GM18498 (cell line): ENCODE results near the gene PTTG1IP.
A peak's percentile ranks its signal among the peaks of the same experiment; 100 is the strongest.
"Not testable (repeated sequence)": the region's sequence is repeated elsewhere in the genome, so short reads cannot be mapped to it uniquely, and the experiment has no call there.

Experiments used
- ATAC-seq: cut with Tn5 transposase; IDR thresholded peaks from one replicate; pipeline ENCODE4 v1.9.1; 2021; ENCODE audit warnings: mild to moderate bottlenecking, moderate library complexity; ENCODE audit not compliant: unreplicated experiment

PTTG1IP gene, protein sequence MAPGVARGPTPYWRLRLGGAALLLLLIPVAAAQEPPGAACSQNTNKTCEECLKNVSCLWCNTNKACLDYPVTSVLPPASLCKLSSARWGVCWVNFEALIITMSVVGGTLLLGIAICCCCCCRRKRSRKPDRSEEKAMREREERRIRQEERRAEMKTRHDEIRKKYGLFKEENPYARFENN

DNA sequence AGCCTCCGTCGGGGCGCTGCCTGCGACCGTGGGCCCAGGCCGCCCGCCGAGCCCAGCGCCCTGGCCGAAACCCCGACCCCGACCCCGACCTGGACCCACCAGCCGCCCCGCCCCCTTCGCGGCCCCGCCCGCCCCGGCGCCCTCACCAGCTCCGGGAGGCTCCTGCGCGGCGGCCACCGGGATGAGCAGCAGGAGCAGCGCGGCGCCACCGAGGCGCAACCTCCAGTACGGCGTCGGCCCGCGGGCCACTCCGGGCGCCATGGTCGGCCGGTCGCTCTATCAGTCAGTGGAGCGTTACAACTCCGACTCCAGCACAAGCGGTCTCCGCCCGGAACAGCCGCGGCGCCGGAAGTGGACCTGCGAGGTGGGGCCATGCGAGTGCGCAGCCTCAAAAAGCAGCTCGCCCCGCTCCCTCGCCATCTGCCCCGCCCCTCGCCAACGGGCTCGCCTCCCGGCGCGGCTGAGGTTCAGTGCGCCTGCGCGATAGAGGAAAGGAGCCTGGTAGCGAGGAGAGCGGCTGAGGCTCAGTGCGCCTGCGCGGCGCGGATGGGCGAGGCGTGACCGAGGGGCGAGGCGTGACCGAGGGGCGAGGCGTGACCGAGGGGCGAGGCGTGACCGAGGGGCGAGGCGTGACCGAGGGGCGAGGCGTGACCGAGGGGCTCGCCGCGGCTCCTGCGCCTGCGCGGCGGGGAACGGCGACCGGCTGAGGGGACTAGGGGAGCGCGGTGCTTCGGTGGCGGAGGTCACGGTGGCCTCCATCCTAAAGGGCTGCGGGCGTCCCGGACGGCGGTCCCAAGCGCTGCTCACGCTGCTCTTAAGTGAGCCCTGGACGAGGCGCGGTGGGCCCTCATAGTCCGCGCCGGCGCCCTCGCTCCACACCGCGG lies at the start of gene PTTG1IP:
Gene PTTG1IP, minus strand, starts transcription at position 335 of the 884 bp plus-strand sequence. Its CDS starts 74 bp downstream, at position 261.
- peak; percentile 76 for ATAC-seq

DNA sequence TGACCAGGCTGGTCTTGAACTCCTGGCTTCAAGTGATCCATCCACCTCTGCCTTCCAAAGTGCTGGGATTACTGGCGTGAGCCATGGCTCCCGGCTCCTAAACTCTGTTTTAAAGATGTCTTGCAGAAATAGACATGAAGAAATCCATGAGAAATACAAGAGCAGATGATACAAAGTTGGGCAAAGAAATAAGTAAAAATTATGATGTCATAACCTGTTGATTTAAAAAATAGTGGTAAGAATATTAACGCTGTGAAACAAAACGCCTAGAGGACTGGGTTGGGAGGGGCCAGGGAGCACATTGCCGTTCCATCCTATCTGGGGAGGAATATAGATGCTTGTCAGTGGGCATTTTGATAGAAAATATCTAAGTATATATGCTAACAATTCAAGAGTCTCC lies 48.4 kb upstream of the PTTG1IP start:
- no peak for ATAC-seq

DNA sequence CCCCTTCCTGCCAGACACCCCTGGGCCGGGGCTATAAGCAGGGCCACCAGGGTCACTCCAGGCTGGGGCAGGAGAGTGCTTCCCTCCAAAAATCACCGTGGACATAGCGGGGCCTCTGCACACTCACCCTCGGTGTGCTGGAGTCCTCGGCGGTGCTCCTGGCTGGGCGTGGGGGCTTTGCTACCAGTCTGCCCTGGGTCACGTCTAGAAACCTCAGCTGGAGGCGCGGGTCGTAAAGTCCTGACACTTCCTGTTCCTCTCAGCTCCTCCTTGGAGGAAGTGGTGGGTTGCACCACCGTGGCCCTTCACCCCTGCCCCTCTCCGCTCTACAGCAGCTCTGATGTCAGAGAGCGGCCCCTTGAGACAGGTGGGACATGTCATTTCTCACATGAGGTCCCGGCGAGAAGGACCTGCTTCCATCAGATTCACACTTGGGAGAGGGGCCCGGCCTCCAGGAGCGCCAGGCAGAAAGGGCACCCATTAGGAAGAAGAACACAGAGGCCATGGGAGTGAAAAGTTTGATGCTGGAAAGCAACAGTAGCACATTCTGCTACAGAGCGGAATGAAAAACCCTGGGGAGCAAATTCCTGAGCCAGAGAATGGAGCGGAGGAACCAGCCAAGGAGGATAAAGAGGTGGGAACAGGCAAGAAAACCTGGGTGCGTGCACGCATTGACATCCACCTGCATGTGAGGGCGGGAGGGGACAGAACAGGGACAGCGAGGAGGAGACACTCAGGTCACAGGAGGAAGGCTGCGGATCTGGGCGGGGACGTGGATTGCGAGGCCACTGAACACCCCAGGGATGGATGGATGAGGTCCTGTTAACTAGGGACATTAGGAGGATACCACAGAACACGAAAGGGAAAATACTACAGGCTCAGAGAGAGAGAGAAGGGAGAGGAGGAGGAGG lies 47.5 kb upstream of the PTTG1IP start, which contains the start of gene ITGB2:
Gene ITGB2, minus strand, starts transcription at position 206 of the 911 bp plus-strand sequence. CDS start 10,117 bp downstream, outside the sequence.
- ATAC-seq, result no peak

DNA sequence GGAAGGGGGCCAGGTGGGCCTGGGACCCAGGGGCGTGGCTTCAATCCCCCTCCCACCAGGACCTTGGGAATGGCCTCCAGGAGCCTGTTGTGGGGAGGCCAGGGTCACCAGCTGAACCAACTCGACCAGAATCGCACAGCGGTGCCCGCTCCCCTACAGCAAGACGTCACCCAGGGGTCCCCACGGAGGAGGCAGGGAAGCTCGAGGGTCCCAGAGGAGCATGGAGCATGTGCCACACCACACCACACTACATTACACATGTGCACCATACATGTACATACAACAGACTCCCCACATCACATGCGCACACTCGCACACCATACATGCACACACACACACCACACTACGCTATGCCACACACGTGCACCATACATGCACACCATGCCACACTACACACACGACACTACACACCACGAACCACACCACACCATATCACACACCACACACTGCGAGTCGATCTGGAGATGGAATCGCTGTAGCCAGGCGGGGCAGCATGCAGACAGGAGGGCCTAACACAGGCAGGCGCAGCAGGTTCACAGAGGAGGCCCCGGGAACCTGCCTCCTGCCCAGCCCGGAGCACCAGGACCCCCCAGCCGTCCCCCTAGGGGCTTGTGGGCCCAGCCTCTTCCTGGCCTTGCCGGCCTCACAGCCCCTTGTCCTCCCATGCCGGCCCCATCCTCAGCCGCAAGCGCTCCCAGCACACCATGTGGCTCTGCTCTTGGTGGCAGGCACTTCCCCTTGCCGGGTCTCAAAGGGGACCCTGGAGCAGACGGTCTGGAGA lies 46.6 kb upstream of the PTTG1IP start:
- no peak for ATAC-seq

DNA sequence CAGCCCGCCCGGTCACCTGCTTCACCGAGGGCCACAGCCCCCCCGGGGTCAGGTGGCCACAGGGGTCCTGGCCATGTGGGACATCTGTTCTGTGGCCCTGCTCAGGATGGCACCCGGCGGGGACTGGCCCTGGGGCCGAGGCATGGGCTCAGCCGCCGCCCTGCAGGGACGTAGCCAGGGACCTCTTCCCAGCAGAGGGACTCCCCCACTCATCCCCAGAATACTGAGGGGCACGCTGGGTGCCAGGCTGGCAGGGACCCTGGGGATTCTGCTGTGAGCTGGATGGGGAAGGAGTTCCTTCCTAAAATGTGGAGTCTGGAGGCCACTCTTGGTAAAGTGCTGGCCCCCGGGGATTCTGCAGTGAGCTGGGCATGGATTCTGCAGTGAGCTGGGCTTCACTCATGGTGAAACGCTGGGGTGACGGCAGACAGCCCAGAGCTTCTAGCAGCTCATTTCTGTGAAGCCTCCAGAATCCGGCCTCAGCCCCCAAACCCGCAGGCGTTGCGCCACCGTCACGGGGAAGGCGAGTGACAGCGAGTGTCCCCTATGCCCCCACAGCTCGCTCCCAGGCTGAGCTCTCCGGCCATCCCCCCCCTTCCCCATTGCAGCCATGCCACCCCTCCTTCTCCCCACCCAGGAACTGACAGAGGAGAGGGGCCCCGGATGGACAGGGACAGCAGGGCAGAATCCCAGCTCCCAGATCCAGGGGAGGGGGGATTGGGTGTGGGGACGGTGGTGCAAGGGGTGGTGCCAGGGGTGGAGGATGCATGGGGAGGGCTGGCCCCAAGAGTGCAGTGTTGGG lies 45.8 kb upstream of the PTTG1IP start:
- ATAC-seq, result no peak

DNA sequence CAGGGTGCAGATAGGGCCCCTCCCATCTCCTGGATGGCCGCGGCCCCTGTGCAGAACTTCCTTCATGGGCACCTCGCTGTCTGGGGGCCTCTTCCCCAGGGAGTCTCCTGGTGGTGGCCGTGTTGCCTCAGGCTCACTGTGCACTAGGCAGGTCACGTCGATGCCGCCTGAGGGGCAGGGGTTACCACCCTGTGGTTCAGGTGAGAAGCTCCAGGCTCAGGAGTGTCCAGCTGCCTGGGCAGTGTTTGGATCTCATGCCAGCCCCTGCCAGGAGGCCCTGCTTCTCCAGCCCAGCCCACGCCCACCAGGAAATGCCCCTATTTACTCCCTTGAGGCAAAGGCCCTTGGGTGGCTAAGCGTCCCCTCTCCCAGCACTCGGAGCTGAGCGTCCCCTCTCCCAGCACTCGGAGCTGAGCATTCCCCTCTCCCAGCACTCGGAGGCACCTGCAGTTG lies 45.1 kb upstream of the PTTG1IP start:
- ATAC-seq, result no peak

DNA sequence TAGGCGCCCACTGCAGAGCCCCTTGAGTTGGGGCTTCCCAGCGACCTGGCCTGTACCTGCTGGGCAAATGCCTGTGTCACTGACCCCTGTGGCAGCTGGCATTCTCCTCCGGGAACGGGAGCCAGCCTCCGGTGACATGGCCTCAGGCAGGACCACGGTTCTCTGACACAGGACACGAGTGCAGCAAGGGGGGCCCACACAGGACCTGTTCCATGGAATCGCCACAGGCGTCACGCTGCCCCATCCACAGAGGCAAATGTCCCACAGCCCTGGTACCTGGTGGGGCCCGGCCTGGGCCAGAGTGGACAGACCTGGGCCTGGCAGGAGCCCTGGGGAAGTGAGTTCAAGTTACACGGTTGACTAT lies 44.6 kb upstream of the PTTG1IP start:
- ATAC-seq, result no peak

DNA sequence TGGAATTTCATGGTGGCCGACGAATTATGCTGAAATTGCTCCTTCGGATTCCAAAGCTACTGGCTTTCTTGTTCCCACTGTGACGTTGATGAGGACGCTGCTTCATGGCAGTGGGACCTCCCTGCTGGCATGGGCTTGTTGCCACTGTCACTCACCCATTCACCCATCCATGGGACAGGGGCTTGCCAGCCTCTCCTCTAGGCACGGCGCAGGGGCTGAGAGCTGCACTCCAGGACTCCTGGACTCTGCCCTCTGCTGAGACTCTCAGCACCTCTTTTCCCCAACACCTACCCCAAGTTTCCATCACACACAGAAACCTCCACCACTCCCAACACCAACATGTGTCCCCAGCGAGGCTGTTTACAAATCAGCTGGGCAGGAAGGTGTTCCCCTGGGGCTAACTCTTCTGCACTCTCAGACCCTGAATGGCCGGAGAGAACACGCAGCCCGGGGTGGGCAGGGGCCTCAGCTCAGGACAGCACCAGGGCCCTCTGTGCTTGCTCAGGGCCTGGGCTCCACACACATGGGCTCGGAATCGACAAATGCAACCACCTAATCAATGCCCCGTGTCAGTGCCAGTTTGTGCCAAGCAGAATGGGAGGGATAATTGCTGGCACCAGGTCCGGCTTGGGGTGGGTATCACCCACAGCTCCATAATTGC lies 44.1 kb upstream of the PTTG1IP start:
- no peak for ATAC-seq

DNA sequence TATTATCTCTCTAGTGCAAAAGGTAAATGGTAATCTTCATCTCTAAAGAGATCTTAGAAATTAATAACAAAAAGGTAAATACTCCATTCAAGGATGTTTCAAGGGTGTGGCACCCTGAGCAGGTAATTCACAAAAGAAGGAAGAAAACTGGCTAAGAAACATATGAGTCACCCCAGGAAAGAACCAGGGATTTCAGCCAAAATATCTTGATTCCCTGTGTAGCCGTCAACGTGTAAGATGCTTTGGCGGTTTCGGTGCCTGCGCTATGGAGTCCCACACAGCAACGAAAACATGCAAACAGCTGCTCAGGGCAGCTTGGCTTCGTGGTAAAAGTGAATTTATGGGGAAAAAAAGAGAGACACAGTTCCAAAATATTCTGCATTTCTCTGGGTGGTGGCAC lies 43.5 kb upstream of the PTTG1IP start:
- no peak for ATAC-seq

DNA sequence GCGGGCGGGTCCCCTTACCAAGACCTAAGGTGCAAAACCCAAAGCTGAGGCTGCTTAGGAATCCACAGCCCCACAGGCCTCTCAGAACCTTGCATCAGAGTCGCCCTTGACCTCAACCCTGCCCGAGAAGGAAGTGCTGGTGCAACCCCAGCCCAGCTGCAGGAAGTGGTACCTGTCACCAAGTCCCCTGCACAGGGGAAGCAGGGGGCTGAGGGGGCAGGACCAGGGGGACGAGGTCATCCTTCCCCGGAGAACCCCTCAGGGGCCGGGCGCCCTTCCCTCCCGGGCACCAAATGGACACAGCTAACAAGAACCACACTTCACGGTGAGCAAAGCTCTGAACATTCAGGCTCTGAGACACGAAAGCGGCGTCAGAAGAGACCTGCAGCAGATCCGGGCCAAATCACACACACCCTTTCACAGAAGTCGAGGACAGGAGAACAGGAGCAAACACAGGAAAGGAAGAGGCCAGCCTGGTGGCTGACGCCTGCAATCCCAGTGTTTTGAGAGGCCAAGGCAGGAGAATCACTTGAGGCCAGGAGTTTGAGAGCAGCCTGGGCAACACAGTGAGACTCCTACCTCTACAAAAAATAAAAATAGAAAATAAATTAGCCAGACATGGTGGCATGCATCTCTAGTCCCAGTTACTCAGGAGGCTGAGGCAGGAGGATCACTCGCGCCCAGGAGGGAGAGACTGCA lies 40.8 kb upstream of the PTTG1IP start:
- peak; percentile 59 for ATAC-seq

DNA sequence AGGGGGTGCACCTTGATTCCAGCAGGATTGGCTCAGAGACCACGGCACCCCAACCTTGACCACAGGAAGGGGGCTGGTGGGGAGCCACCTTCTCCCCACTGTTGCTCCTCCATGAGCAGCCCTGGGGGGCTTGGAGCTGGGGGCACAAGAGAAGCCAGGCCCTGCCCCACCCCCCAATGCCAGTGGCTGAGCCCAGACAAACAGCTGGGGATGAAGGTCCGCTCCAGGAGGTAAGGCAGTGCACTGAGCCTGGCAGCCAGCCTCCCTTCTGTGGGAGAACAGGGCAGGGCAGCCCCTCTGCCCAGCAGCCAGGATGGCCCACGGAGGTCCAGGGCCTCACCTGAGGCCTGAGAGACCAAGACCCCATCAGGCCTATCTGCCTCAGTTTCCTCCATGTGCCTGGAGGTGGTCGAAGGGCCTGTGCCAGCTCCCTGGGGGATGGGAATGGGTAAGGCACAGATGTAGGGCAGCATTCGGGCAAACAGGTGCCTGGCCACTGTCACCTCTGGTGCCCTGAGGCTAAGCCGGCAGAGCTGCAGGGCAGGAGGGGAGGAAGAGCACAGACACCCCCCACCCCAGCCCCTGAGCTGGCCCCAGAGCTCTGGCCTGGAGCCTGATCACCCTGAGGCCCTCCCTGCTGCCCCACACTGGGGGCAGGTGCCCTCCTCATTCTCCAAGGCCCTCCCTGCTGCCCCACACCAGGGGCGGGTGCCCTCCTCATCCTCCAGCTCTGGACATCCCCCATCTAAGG lies 40.1 kb upstream of the PTTG1IP start:
- ATAC-seq, result no peak

DNA sequence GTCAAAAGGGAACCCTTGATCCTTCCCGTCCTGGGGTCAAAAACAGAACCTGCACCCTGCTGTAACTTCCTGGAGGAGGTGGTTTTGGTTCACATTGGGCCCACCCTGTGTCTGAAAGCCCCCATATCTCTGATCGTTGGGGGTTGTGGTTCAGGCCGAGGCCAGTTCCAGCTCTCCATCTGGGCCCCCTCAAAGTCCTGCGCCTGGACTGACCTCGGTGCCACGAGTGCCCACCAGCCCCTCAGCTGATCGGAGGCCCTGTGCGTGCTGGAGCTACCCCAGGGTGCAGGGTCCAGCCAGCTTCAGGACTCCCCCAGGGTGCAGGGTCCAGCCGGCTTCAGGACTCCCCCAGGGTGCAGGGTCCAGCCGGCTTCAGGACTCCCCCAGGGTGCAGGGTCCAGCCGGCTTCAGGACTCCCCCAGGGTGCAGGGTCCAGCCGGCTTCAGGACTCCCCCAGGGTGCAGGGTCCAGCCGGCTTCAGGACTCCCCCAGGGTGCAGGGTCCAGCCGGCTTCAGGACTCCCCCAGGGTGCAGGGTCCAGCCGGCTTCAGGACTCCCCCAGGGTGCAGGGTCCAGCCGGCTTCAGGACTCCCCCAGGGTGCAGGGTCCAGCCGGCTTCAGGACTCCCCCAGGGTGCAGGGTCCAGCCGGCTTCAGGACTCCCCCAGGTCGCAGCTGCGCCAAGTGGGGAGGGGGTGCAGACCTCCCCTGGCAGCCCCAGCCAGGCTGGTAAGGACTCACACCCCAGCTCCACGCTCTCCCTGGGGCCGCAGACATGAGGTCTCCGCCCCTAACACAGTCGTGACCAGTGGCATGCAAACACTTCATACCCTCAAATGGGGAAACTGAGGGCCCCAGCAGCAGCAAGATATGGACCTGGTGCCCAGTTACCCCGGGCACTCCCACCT lies 39.3 kb upstream of the PTTG1IP start:
- ATAC-seq, result not testable (repeated sequence)

DNA sequence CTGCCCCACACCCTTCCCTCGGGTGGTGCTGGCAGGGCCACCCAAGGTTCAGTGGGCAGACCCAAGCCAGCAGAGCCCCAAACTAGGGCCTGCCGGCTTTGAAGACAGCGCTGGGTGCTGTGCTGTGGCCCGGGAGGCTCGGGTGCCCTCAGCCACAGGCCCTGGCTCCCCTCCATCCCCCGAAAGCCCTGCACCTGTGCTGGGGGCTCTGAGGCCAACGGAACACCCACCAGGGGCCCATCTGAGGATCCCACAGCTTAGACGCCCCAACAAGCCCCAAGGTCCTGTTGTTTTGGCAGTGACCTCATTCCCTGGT lies 38.6 kb upstream of the PTTG1IP start:
- no peak for ATAC-seq

DNA sequence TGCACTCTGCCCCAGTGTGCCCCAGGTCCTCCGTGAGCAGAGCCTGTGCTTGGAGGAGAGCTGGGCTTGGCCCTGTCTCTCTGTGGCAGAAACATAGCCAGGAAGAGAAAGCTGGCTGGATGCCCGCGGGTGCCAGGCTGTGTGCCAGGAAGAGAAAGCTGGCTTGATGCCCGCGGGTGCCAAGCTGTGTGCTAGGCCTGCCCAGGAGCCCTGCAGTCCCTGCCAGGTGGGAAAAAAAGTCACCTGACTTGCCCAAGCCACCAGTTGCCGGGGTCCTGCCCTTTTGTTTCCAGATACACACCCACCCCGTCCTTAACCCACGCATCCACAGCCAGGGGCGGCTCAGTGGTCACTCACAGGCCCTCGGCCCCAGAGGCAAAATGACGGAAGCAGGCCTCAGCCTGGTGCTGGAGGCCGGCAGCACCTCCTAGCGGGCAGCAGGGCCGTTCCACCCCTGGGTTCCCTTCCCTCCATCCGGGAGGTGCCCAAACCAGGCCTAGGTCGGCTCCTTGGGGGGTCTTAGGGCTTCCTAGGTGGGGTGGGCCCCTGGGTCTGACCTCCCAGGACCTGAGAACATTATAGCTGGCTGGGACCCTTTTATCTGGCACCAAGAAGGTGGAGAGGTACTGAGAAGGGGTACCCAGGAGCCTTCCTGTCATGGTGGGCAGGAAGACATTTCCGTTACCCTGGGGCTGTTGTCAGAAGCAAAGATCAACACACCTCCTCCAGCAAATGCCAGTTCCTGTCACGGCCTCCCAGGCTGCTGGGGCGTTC lies 38.1 kb upstream of the PTTG1IP start:
- no peak for ATAC-seq

DNA sequence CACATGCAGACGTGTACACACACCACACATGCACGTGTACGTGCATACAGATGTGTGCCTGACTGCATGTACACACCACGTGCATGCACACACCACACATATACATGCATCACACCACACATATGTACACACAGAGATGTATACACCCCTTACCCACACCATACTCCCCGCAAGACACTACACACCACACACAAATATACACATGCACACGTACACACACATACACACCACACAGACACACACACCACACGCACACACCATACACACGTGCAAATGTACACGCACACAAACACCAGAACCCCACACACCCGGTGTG lies 37.5 kb upstream of the PTTG1IP start:
- no peak for ATAC-seq
